ENCODE measurements around the gene TEX14. TPM values are rescaled to one million over a fixed set of nuclear protein-coding genes. Genes with fewer than 3 reads are reported as not detected.
A peak's percentile ranks its signal among the peaks of the same experiment; 100 is the strongest.
"Not testable (repeated sequence)": the region's sequence is repeated elsewhere in the genome, so short reads cannot be mapped to it uniquely, and the experiment has no call there.

Gene TEX14
- total and polyA plus RNA-seq, 5 donors from 2014 or later, result 0.05 to 1.8 (median 0.37) TPM; not detected in 2

- Mint-ChIP-seq H3K27ac (peak overlapping the region in 1 of 3 donors; percentile 1), H3K4me3 (peak overlapping the region; percentile 43 to 56 (median 50)), H3K27me3 (peaks cover 10% of the 10 kb centered on the region), H3K4me1 (peaks cover 5 to 23% (median 12%) of the 10 kb centered on the region in 4 donors), H3K36me3 (no peaks in the 10 kb centered on the region), H3K9me3 (peaks cover 0 to 4% (median 0%) of the 10 kb centered on the region in 7 donors)
- Histone ChIP-seq H3K4me1 (ENCODE audit: control insufficient read depth, insufficient read depth, low read length, poor library complexity, severe bottlenecking) (peaks cover 5% of the 10 kb centered on the region), H3K27ac (ENCODE audit: insufficient read depth, low read length, poor library complexity, severe bottlenecking) (no peak overlapping the region), H3K4me3 (ENCODE audit: low read depth, low read length) (no peak overlapping the region), H3K27me3 (ENCODE audit: control insufficient read depth, insufficient read depth, low read length) (no peaks in the 10 kb centered on the region), H3K9me3 (ENCODE audit: control insufficient read depth in 2 of 2, low read length in 2 of 2) (no peaks in the 10 kb centered on the region), H3K36me3 (ENCODE audit: control insufficient read depth, insufficient read depth, low read length) (no peaks in the 10 kb centered on the region)
- DNase-seq (no peak), ATAC-seq (ENCODE audit: low read depth in 2 of 2) (no peak)
Measured at GRCh38 chr17:58660621-58661020, 31.2 kb downstream of the TEX14 start.

GRCh38 chr17:58659714-58660084, 32.1 kb downstream of the TEX14 start:
- not testable (repeated sequence) for H3K27me3 Mint-ChIP-seq; H3K36me3 ChIP-seq (ENCODE audit: control insufficient read depth, insufficient read depth, low read length); H3K9me3 ChIP-seq (ENCODE audit: control insufficient read depth in 2 of 2, low read length in 2 of 2); H3K27me3 ChIP-seq (ENCODE audit: control insufficient read depth, insufficient read depth, low read length); DNase-seq; ATAC-seq (ENCODE audit: low read depth in 2 of 2); H3K36me3 Mint-ChIP-seq; H3K9me3 Mint-ChIP-seq; H3K4me1 ChIP-seq (ENCODE audit: control insufficient read depth, insufficient read depth, low read length, poor library complexity, severe bottlenecking)
- Histone ChIP-seq H3K27ac (ENCODE audit: insufficient read depth, low read length, poor library complexity, severe bottlenecking) (peak overlapping the region; percentile 88), H3K4me3 (ENCODE audit: low read depth, low read length) (peak overlapping the region; percentile 92)
- peak overlapping the region; percentile 98 to 100 (median 99) for H3K27ac Mint-ChIP-seq
- peaks cover 5 to 23% (median 12%) of the 10 kb centered on the region in 4 donors for H3K4me1 Mint-ChIP-seq
- H3K4me3 Mint-ChIP-seq, result peak overlapping the region; percentile 77 to 94 (median 87)

- Mint-ChIP-seq H3K36me3 (no peaks in the 10 kb centered on the region), H3K27ac (peak overlapping the region; percentile 98 to 100 (median 99)), H3K27me3 (peaks cover 6% of the 10 kb centered on the region), H3K4me3 (peak overlapping the region; percentile 77 to 94 (median 87)), H3K4me1 (peaks cover 5 to 23% (median 12%) of the 10 kb centered on the region in 4 donors), H3K9me3 (peaks cover 0 to 4% (median 0%) of the 10 kb centered on the region in 7 donors)
- Histone ChIP-seq H3K4me3 (ENCODE audit: low read depth, low read length) (peak overlapping the region; percentile 92), H3K36me3 (ENCODE audit: control insufficient read depth, insufficient read depth, low read length) (no peaks in the 10 kb centered on the region), H3K27me3 (ENCODE audit: control insufficient read depth, insufficient read depth, low read length) (no peaks in the 10 kb centered on the region), H3K9me3 (ENCODE audit: control insufficient read depth in 2 of 2, low read length in 2 of 2) (no peaks in the 10 kb centered on the region), H3K27ac (ENCODE audit: insufficient read depth, low read length, poor library complexity, severe bottlenecking) (peak overlapping the region; percentile 88), H3K4me1 (ENCODE audit: control insufficient read depth, insufficient read depth, low read length, poor library complexity, severe bottlenecking) (peaks cover 5% of the 10 kb centered on the region)
- peak; percentile 90 to 92 for ATAC-seq (ENCODE audit: low read depth in 2 of 2)
- DNase-seq, result peak; percentile 67 to 91 (median 89)
Measured at GRCh38 chr17:58658804-58659713, 32.8 kb downstream of the TEX14 start.

GRCh38 chr17:58657962-58658803, 33.7 kb downstream of the TEX14 start:
- Mint-ChIP-seq H3K4me1 (peaks cover 5 to 23% (median 12%) of the 10 kb centered on the region in 4 donors), H3K4me3 (peak overlapping the region; percentile 77 to 94 (median 87)), H3K27ac (peak overlapping the region; percentile 98 to 100 (median 99))
- H3K9me3 Mint-ChIP-seq; H3K27me3 ChIP-seq (ENCODE audit: control insufficient read depth, insufficient read depth, low read length); H3K4me1 ChIP-seq (ENCODE audit: control insufficient read depth, insufficient read depth, low read length, poor library complexity, severe bottlenecking); H3K9me3 ChIP-seq (ENCODE audit: control insufficient read depth in 2 of 2, low read length in 2 of 2); H3K36me3 Mint-ChIP-seq; H3K27me3 Mint-ChIP-seq; ATAC-seq (ENCODE audit: low read depth in 2 of 2); H3K36me3 ChIP-seq (ENCODE audit: control insufficient read depth, insufficient read depth, low read length): not testable (repeated sequence)
- H3K4me3 ChIP-seq (ENCODE audit: low read depth, low read length), result peak overlapping the region; percentile 92
- peak overlapping the region; percentile 88 for H3K27ac ChIP-seq (ENCODE audit: insufficient read depth, low read length, poor library complexity, severe bottlenecking)
- DNase-seq, result peak in 2 of 3 donors; percentile 11 to 54

GRCh38 chr17:58648236-58648635, 43.6 kb downstream of the TEX14 start:
- Histone ChIP-seq H3K9me3 (ENCODE audit: control insufficient read depth in 2 of 2, low read length in 2 of 2) (no peaks in the 10 kb centered on the region), H3K4me1 (ENCODE audit: control insufficient read depth, insufficient read depth, low read length, poor library complexity, severe bottlenecking) (no peaks in the 10 kb centered on the region), H3K36me3 (ENCODE audit: control insufficient read depth, insufficient read depth, low read length) (no peaks in the 10 kb centered on the region), H3K4me3 (ENCODE audit: low read depth, low read length) (no peak overlapping the region), H3K27me3 (ENCODE audit: control insufficient read depth, insufficient read depth, low read length) (no peaks in the 10 kb centered on the region), H3K27ac (ENCODE audit: insufficient read depth, low read length, poor library complexity, severe bottlenecking) (no peak overlapping the region)
- Mint-ChIP-seq H3K27me3 (no peaks in the 10 kb centered on the region), H3K4me3 (no peak overlapping the region), H3K9me3 (peaks cover 0 to 2% (median 0%) of the 10 kb centered on the region in 7 donors), H3K27ac (no peak overlapping the region), H3K36me3 (peaks cover 9% of the 10 kb centered on the region), H3K4me1 (no peaks in the 10 kb centered on the region)
- no peak for ATAC-seq (ENCODE audit: low read depth in 2 of 2)
- DNase-seq, result no peak

- H3K36me3 ChIP-seq (ENCODE audit: control insufficient read depth, insufficient read depth, low read length), result no peaks in the 10 kb centered on the region
- no peak overlapping the region for H3K27ac ChIP-seq (ENCODE audit: insufficient read depth, low read length, poor library complexity, severe bottlenecking)
- no peaks in the 10 kb centered on the region for H3K9me3 ChIP-seq (ENCODE audit: control insufficient read depth in 2 of 2, low read length in 2 of 2)
- no peak overlapping the region for H3K4me3 ChIP-seq (ENCODE audit: low read depth, low read length)
- ATAC-seq (ENCODE audit: low read depth in 2 of 2), result no peak
- Mint-ChIP-seq H3K27me3 (no peaks in the 10 kb centered on the region), H3K9me3 (peaks cover 0 to 2% (median 0%) of the 10 kb centered on the region in 7 donors), H3K4me1 (no peaks in the 10 kb centered on the region), H3K36me3 (peaks cover 8% of the 10 kb centered on the region), H3K27ac (peak overlapping the region in 1 of 3 donors; percentile 45), H3K4me3 (no peak overlapping the region)
- no peaks in the 10 kb centered on the region for H3K27me3 ChIP-seq (ENCODE audit: control insufficient read depth, insufficient read depth, low read length)
- DNase-seq, result no peak
- H3K4me1 ChIP-seq (ENCODE audit: control insufficient read depth, insufficient read depth, low read length, poor library complexity, severe bottlenecking), result no peaks in the 10 kb centered on the region
Measured at GRCh38 chr17:58643147-58643546, 48.7 kb downstream of the TEX14 start.

GRCh38 chr17:58641887-58642311, 49.9 kb downstream of the TEX14 start:
- Mint-ChIP-seq H3K36me3 (peaks cover 5% of the 10 kb centered on the region), H3K27me3 (peaks cover 2% of the 10 kb centered on the region), H3K9me3 (peaks cover 0 to 2% (median 0%) of the 10 kb centered on the region in 7 donors), H3K4me3 (no peak overlapping the region), H3K4me1 (no peaks in the 10 kb centered on the region), H3K27ac (no peak overlapping the region)
- Histone ChIP-seq H3K36me3 (ENCODE audit: control insufficient read depth, insufficient read depth, low read length) (no peaks in the 10 kb centered on the region), H3K4me3 (ENCODE audit: low read depth, low read length) (no peak overlapping the region), H3K27me3 (ENCODE audit: control insufficient read depth, insufficient read depth, low read length) (no peaks in the 10 kb centered on the region), H3K27ac (ENCODE audit: insufficient read depth, low read length, poor library complexity, severe bottlenecking) (no peak overlapping the region), H3K4me1 (ENCODE audit: control insufficient read depth, insufficient read depth, low read length, poor library complexity, severe bottlenecking) (no peaks in the 10 kb centered on the region), H3K9me3 (ENCODE audit: control insufficient read depth in 2 of 2, low read length in 2 of 2) (no peaks in the 10 kb centered on the region)
- ATAC-seq (ENCODE audit: low read depth in 2 of 2) (no peak), DNase-seq (no peak)
